Skin epidermis (tissue), 12 donors: ENCODE measurements around the gene DGKK.

Source experiments
- H3K27ac ChIP-seq, 21 experiments: fragments of 200-600 bp; sonication (generic) in 11 of 21; one replicate each; pipeline ENCODE4 v1.5.0; 2020; ENCODE audit warnings: mild to moderate bottlenecking in 3 of 21, inconsistent platforms in 2 of 21, moderate library complexity in 2 of 21
- H3K4me3 ChIP-seq, 7 experiments: fragments of 200-600 bp; sonication (generic) in 2 of 7; one replicate each; pipeline ENCODE4 v1.5.0; 2020; ENCODE audit warnings: inconsistent platforms in 2 of 7, mild to moderate bottlenecking in 2 of 7, moderate library complexity in 1 of 7

The DGKK gene, protein sequence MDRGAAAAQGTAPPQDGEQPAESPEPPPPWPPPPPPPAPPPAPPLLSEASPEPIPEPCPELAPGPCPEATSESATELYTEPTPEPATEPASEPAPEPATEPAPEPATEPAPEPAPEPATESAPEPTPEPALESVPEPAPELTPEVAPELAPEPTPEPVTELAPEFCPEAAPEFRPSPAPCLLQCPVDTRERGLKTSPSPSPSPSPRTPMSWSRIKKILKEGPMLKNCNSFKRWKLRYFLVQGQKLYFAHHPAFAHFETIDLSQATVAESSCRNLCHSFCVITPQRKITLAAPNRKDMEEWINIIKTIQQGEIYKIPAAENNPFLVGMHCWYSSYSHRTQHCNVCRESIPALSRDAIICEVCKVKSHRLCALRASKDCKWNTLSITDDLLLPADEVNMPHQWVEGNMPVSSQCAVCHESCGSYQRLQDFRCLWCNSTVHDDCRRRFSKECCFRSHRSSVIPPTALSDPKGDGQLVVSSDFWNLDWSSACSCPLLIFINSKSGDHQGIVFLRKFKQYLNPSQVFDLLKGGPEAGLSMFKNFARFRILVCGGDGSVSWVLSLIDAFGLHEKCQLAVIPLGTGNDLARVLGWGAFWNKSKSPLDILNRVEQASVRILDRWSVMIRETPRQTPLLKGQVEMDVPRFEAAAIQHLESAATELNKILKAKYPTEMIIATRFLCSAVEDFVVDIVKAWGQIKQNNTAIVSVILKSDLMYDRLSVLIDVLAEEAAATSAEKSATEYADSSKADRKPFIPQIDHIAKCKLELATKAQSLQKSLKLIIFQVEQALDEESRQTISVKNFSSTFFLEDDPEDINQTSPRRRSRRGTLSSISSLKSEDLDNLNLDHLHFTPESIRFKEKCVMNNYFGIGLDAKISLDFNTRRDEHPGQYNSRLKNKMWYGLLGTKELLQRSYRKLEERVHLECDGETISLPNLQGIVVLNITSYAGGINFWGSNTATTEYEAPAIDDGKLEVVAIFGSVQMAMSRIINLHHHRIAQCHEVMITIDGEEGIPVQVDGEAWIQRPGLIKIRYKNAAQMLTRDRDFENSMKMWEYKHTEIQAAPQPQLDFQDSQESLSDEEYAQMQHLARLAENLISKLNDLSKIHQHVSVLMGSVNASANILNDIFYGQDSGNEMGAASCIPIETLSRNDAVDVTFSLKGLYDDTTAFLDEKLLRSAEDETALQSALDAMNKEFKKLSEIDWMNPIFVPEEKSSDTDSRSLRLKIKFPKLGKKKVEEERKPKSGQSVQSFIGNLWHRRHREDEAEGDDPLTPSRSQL

DNA sequence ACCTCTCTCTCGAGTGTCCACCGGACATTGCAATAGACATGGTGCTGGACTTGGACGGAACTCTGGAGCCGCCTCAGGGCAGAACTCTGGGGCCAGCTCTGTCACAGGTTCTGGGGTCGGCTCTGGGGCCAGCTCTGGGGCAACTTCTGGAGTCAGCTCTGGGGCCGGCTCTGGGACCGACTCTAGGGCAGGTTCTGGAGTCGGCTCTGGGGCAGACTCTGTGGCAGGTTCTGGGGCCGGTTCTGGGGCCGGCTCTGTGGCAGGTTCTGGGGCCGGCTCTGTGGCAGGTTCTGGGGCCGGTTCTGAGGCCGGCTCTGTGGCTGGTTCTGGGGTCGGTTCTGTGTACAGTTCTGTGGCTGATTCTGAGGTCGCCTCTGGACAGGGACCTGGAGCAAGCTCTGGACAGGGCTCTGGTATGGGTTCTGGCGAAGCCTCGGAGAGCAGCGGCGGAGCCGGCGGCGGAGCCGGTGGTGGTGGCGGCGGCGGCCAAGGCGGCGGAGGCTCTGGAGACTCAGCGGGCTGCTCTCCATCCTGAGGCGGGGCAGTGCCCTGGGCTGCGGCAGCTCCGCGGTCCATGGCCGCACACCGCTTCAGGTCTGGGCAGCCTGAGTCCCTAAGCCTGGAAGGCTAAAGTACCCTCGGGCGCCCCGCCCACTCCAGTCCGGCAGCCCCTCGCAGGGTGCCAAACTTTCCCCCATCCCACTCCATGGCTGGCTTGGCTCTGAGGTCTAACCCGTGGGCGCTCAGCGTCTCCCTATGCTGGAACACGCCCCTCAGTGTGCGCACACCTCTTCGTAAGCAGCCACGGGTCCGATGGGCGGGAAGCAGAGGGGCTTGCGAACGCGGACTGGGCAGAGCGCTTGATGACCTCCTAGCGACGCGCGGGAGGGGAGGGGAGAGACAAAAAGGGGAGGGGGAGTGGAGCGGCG lies at the start of gene DGKK:
Gene DGKK (minus strand): TSS at position 723 of the 929 bp plus-strand sequence. CDS start 147 bp downstream, at position 576.
- H3K4me3 ChIP-seq: no peak within 1 kb of the TSS
- H3K27ac ChIP-seq: no peak within 1 kb of the TSS

DNA sequence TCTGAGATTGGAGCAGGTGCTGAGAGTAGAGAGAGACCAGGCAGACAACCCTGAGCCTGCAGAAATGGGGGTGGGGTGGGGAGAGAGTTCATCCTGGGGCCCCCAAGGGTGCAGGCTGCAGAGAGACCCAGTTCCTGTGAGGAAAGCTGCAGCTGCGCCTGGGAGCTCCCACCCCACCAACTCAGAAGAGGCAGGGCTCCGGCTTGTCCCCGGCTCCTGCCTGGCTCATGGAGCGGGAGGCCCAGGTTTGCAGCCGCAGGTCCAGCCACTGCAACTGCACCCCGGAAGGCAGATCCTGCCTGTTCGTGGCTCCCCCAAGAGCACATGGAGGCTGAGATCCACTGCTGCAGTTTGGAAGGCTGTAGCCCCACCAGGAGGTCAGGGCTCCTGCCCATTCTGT lies 44.2 kb upstream of the DGKK start:
- Histone ChIP-seq H3K4me3 (no peak overlapping the region), H3K27ac (no peak overlapping the region)

DNA sequence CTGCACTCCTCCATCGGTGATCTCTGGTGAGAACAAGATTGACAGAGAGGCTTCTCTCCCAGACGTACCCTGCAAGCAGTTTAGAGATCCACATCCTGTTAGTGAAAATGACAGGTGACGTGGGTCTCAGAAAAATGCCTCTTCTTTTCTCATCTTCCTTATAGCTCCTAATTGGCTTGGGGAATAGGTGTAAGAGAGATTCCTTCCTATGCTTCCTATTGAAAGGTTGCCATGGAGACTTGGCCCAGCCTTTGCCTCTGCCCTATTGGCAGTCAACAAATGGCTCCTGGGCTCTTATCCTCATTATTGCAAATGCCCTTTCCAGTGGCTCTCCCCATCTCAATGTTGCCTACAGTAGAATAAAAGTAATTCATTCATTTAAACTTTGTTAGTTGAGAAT lies 26.5 kb upstream of the DGKK start:
- Histone ChIP-seq H3K27ac (no peak overlapping the region), H3K4me3 (no peak overlapping the region)

DNA sequence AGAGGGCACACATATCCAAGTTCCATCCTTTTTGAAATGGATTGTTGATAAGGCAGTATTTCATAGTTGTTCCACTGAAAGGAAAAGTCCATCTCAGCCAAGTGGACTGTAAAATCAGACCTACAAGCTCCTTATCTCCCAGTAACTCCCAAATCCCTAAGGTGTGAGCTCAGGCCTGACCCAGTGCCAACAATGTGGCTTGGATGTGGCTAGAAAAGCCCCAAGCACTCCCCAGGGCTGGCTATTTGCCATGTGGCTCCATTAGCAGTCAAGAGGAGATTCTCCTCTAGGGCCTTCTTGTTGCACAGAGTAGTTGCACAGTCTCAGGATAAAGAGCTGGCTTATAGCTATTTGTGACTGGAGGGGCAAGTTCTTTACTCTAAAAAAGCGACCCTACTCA lies 25.0 kb upstream of the DGKK start:
- Histone ChIP-seq H3K27ac (no peak overlapping the region), H3K4me3 (no peak overlapping the region)

DNA sequence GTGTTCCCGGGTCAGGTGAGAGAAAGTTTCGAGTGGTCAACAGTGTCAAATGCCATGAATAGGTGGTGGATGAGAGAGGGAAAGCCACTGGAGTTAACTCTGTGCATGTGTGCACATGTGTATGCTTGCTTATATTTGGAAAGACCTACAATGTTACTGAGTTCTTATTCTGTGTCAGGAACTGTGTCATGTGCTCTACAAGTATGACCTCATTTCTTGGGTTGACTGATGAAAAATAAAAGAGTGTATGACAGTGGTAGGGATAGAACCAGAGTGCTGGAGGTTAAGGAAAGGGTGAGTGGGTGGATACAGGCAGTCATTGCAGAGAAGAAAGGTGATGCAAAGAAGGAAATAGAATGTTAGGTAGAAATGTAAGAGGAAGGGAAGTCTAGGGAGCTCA lies 22.1 kb upstream of the DGKK start:
- H3K27ac ChIP-seq: no peak overlapping the region
- no peak overlapping the region for H3K4me3 ChIP-seq

DNA sequence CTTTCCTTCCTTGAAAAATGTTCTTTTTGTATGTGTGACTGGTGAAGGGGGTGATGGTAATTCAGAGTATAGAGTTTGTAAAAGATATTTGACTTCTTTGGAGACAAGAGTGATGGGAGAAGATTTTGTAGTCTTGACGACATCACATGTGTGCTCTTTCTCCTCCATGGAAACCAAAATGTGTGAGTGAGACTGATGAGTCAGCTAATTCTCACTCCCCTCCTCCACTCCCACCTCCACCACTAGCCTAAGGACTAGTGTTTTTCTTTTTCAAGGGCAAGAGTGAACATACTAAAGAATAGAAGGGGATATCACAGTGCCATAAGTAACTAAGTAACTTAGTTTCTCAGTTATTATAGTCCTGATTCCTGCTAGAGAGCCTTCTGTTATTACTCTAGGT lies 14.0 kb upstream of the DGKK start:
- Histone ChIP-seq H3K27ac (no peak overlapping the region), H3K4me3 (no peak overlapping the region)

DNA sequence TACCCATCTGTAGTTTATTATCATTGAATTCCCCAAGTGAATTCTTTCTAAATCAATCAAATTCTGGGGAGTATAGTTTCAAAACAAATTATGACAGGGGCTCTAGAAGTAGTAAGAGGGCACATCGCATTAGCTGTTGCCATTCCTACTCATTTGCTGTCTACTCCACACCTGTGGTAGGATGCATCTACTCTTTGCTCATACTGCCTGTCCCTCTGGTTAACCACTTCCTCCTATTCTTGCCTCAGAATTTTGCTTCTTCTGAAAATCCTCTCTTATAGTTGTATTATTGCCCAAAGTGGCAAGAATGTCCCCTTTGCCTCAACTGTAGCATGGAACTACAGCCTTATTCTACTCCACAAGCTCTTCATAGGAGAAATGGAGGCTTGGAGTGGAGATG lies 12.7 kb upstream of the DGKK start:
- Histone ChIP-seq H3K4me3 (no peak overlapping the region), H3K27ac (no peak overlapping the region)

DNA sequence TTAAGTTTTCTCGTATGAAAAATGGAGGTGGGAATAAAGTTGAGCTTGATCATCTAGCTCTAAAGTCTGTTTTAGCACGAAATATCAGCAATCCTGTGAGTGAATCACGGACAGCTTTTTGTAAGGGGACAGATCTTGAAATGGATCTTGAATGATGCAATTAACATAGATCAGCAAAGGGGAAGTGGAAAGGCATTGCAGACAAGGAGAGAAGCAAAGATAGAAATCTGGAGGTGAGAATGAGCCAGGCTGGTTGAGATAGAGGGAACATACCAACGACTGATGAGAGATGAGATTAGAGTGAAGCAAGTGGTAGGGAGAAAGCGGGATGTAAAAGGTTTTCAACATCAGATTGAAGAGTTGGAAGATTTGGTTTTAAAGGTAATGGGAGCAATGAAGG lies 4.6 kb upstream of the DGKK start:
- H3K27ac ChIP-seq: no peak overlapping the region
- H3K4me3 ChIP-seq: no peak overlapping the region

DNA sequence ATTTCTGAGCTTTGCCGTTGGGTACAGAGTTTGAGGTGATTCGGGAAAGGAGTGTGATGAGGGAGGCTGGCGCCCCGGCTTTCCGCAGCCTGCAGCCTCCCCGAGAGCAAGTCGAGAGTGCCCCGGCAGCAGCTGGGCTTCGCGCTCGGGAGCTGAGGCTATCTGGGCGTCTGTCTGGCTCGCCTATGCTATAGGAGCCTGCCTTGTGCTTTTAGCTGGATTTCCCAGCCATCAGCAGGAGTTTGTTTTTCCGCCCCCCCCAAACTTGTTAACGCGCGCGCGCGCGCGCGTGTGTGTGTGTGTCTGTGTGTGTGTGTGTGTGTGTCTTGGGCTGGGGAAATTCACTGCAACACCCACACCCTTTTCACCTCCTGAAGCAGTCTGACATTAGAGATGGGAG lies 765 bp upstream of the DGKK start:
- H3K27ac ChIP-seq: no peak overlapping the region
- H3K4me3 ChIP-seq: no peak overlapping the region

DNA sequence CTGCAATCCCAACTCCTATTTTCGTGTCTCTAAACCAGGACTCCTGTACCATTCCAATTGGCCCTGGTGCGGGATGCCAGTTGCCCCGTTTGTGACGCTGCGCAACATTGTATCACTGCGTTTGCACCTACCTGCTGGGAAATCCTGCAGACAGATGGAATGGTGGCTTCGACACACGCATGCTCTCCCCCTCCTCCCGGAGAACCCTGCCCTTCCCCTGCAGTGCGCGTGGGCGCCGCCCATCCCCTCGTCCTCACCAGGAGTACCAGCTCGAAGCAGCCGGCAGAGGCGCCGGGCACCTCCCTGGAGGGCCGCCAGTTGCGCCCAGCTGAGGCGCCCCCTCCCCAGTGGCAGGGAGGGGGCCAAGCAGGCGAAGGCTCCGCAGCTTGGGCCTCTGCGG lies 1.4 kb downstream of the DGKK start:
- H3K27ac ChIP-seq: no peak overlapping the region

DNA sequence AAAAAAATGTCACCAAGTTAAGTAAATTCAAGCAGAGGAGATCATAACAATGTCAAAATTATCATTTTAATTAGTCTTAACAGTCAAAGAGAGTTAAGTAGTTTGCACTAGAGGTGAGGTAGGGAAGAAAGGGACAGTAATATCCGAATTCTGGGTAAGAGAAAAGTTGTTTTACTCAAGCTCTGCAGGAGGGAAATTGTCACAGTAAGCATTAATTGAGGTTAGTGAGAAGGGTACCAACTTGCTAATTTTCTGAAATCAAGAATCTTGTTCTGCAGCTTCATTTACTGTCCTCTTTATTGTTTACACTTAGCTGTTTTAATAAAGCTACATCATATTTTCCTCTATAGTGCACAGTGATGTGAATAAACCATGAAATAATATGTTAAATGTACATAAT lies 11.0 kb downstream of the DGKK start:
- Histone ChIP-seq H3K27ac (no peak overlapping the region), H3K4me3 (no peak overlapping the region)

More for the DNA sequence above, 1.4 kb downstream of the DGKK start:
- H3K4me3 ChIP-seq: no peak overlapping the region

DNA sequence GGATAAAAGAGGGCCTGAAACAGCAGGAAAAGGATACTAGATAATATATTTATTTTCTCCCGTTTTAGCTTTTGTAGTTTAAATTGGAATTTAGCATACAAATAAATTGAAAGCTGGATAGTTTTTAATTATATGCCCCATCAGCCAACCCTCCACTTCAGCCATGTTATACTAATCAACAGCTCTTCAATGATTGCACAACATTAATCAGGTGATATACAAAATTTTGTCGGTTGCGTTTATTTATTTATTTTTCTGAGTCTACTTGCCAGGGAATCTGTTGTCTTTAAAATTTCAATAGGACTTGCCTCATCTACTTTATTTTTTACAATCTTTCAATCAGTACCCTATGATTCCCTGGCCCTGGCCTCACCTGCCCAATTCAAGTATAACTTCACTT lies 12.1 kb downstream of the DGKK start:
- Histone ChIP-seq H3K27ac (no peak overlapping the region), H3K4me3 (no peak overlapping the region)

DNA sequence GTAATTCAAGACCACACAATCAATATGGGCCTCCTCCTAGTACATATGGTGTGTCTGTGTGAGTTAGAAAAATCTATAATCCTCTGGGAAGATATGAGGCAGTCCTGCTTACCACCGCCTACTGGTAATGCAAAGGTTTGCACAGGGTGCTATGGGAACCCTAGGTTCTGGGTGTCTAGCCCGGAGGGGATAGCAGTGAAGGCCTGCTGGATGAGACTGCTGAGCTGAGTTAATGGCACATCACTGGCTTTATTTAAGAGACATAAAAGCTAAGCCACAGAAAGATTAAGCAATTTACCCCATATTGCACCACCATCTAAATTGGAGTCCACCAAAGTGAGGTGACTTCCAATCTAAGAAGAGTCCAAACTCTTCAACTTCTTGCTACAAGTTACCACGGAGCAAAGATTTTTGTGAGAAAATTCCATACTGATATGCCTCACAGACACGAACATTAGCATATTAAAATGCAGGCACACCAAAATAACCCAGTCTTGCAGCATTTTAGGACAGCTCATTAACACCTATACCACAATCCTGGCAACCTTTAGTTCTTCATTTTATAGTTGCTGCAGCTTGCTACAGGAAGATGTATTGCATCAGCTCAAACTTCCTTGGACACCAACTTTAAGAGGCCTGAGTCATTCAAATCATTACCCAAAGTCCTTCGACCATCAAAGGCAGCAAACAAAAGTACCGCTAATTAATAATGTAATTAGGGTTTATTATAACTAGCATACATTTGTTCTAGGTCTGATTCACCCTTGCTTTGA lies 13.7 kb downstream of the DGKK start:
- Histone ChIP-seq H3K4me3 (no peak overlapping the region), H3K27ac (no peak overlapping the region)

DNA sequence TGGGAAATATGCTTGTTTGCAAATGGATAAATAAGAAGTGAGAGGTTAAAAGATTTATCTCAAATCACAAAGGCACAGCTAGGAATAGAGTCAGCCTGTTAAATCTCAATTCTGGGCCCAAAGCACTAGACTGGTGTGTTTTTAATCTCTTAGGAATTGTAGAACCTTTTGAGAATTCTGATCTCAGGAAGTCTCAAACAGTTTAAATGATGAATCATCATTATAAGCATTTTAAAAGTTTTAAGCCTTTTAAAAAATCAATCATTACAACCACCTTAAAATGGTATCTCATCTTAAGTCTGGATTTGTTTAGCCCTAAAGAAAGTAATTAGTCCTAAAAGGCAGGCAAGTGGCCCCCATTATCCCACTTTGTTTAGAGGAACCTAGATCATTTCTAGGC lies 17.8 kb downstream of the DGKK start:
- no peak overlapping the region for H3K4me3 ChIP-seq
- no peak overlapping the region for H3K27ac ChIP-seq

DNA sequence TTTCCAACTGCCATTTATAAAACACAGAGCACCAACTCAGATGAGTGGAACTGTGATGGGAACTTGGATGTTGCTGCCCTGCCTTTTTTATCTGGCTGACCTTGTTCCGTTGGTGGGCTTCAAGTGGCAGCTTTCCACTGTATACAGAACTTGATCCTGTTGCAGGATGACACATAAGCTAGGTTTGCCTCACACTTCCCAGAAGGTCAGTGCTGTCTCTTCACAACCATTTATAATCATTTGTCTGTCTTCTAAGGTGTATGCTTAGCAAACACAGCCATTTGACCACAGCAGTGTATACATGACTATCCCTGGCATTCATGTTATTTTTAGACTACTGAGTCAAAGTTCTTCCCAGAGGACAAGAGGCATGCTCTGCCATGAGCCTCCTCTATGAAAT lies 20.3 kb downstream of the DGKK start:
- H3K4me3 ChIP-seq: no peak overlapping the region
- no peak overlapping the region for H3K27ac ChIP-seq

DNA sequence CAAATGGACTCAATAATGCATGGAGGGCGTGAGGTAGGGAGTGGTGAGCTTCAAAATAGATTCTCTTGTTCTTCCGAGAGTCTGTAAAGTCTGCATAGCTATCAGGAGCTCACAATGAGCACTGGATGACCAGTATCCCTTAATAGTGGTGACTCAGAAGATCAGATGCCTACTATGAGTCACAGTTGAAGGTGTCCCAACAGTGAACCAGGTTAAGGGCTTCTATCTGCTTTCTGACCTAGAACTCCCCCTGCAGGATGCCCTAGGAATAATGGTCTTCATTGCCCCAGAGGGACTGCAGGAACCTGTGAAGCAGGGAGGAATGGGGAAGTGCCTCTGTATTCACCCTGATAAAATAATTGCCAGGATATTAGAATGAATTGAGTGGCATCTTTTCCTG lies 22.1 kb downstream of the DGKK start:
- H3K4me3 ChIP-seq: no peak overlapping the region
- H3K27ac ChIP-seq: no peak overlapping the region

DNA sequence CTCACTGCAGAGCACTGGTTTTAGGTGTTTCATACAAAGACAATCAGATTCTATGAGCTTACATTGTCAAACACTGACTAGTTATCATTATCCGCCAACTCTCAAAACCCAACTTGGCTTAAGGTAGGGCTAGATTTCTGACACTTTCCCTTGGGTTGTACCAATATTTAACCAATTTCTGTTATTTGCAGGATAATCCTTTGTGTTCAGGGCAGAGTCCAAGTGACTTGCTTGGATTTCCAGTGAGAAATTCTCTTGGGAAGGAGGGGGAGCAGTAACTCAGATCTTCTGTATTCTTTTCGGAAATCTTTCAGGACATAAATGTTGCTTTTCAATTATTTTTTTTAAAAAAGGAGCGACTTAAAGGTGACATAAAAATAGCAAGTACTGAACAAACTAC lies 23.1 kb downstream of the DGKK start:
- Histone ChIP-seq H3K27ac (no peak overlapping the region), H3K4me3 (no peak overlapping the region)

DNA sequence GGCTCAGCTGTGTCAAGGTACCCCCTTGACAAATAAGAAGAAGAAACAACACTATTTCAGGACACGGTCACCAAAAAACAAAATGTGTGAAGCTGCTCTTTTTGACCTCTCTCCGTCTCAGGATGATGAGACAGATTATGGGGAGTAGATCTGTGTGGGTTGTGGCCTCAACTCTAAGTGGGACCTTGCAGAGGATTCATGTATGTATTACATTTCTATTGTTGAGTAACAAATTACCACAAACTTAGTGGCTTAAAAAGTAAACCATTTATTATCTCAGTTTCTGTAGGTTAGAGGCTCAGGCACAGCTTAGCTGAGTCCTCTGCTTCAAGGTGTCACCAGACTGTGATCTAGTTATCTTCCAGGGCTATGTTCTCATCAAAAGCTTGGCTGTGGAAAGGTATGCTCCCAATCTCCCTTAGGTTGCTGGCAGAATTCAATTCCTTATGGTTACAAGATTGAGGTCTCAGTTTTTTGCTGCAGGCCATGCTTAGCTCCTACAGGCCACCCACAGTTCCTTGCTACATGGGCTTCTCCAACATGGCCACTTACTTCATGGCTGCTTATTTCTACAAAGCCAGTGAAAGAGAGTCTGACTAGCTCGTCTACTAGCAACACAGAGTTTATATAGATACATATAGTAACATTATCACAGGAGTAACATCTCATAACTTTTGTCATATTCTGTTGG lies 28.1 kb downstream of the DGKK start:
- H3K4me3 ChIP-seq: no peak overlapping the region

More for the DNA sequence above, 28.1 kb downstream of the DGKK start:
- no peak overlapping the region for H3K27ac ChIP-seq
